SU-DHL-6 (cell line): Measurements from ENCODE around the gene USB1.

Experiments
- EZH2phosphoT487 ChIP-seq: fragments of 200-600 bp; sonication (generic), shearing (Covaris generic); conservative IDR thresholded peaks from 2 replicates; pipeline ENCODE4 v1.6.1; 2018; ENCODE audit warnings: mild to moderate bottlenecking, antibody characterized with exemption, low read length, moderate library complexity, mixed read lengths
- TF ChIP-seq, protein P1 (sequence below): fragments of 200-600 bp; sonication (generic); IDR thresholded peaks from one replicate; pipeline ENCODE4 v1.5.1; 2017; ENCODE audit warnings: antibody characterized with exemption, mild to moderate bottlenecking, low read length, moderate library complexity; ENCODE audit not compliant: insufficient read depth, poor library complexity, severe bottlenecking

DNA sequence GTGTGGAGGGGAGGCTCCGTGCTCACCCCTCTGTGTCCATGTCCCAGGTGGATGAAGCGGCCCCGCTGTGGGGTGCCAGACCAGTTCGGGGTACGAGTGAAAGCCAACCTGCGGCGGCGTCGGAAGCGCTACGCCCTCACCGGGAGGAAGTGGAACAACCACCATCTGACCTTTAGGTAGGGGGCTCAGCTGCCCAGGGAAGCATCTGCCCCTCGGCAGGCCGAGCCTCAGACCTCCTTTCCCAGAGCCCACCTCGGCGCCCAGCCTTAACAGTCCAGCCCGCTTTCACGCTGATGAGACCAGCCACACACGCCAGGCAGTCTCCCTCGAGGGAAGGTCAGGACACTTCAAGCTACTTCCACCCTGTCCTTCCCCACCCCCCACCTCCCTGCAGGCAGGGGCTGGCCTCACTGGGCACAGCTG, 37.0 kb downstream of the USB1 start:
- TF ChIP-seq, protein P1, sequence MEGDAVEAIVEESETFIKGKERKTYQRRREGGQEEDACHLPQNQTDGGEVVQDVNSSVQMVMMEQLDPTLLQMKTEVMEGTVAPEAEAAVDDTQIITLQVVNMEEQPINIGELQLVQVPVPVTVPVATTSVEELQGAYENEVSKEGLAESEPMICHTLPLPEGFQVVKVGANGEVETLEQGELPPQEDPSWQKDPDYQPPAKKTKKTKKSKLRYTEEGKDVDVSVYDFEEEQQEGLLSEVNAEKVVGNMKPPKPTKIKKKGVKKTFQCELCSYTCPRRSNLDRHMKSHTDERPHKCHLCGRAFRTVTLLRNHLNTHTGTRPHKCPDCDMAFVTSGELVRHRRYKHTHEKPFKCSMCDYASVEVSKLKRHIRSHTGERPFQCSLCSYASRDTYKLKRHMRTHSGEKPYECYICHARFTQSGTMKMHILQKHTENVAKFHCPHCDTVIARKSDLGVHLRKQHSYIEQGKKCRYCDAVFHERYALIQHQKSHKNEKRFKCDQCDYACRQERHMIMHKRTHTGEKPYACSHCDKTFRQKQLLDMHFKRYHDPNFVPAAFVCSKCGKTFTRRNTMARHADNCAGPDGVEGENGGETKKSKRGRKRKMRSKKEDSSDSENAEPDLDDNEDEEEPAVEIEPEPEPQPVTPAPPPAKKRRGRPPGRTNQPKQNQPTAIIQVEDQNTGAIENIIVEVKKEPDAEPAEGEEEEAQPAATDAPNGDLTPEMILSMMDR, result no peak
- no peak for TF ChIP-seq EZH2phosphoT487
